ENCODE data around the gene TERF2IP.

DNA sequence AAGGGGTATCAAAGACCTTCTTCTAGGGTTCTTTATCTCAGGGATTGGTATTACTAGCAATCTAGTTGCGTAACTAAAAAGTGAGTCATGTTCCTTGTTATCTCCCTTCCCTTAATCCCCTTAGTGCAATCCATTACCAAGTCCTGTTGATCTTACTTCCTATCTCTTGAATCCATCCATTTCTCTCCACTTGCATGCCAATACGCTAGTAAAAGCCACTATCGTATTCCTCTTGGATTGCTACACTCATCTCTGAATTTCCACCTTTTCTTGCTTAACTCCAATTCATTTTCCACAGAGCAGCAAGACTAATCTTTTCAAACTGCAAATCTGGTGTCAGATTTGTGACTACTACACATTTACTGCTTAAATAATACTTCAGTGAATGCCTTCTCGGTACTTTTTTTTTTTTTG is 22.6 kb upstream of the TERF2IP start:
- TF ChIP-seq GATA2 (IDR thresholded peaks at IDR 0.05; ENCODE audit: low read depth, low read length) (no peak), GATA3 (IDR thresholded peaks at IDR 0.05; ENCODE audit: low read depth, low read length) (no peak)

Data from SH-SY5Y (cell line).